Bronchial epithelial cell (primary cell): ENCODE data around the gene CCM2L. TPM values are rescaled to one million over a fixed set of nuclear protein-coding genes. Genes with fewer than 3 reads are reported as not detected.

ENCODE experiments used
- DNase-seq: peaks from one replicate; pipeline ENCODE4 v3.0.0-alpha.2; 2010; ENCODE audit warnings: low read depth
- FAIRE-seq: peaks from 2 replicates; lab custom pipeline; 2011; peaks lifted over from hg19 to GRCh38; lab: Jason Lieb, UNC
- H3K27me3 ChIP-seq: 2 replicates; pipeline ENCODE4 v1.5.1; 2011; ENCODE audit warnings: low read length; ENCODE audit not compliant: control insufficient read depth, insufficient read depth
- H3K36me3 ChIP-seq: 2 replicates; pipeline ENCODE4 v1.5.1; 2011; ENCODE audit warnings: low read length; ENCODE audit not compliant: control insufficient read depth, insufficient read depth
- H3K4me3 ChIP-seq: 2 replicates; pipeline ENCODE4 v1.5.1; 2011; ENCODE audit warnings: mild to moderate bottlenecking, low read depth, low read length, control low read depth
- total RNA-seq: library from RNA; depleted of rRNA; stranded (reverse); fragments of >200 nt; gene quantifications from 2 replicates; pipeline ENCODE4 v1.2.1, GENCODE V29; 2014
- TF ChIP-seq, protein P1 (sequence below): IDR thresholded peaks from 2 replicates; pipeline ENCODE4 v1.5.1; 2011; ENCODE audit warnings: mild to moderate bottlenecking, moderate library complexity, low read length, control low read depth, inconsistent platforms; ENCODE audit not compliant: insufficient read depth, severe bottlenecking

The CCM2L gene
- total RNA-seq, 1 donor from 2014 or later, result not detected

DNA sequence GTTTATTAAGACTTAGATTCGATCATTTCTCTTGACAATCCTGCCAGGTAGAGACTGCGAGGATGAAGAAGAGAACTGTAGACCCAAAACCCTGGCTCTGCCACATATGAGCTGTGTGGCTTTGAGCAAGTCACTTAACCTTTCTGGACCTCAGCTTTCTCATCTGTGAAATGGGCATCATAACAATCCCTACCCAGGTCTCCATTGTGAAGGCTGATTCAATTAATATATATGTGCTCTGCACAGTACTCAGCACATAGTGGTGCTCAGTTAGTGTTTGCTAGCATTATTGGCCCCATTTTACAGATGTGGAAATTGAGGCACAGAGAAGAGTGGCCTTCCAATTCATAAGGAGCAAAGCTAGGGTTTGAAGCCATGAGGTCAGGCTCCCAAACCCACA, 34.4 kb upstream of the CCM2L start:
- DNase-seq, result no peak
- peaks cover 6% of the 10 kb centered on the region for H3K27me3 ChIP-seq
- H3K4me3 ChIP-seq, result no peak overlapping the region
- TF ChIP-seq, protein P1, sequence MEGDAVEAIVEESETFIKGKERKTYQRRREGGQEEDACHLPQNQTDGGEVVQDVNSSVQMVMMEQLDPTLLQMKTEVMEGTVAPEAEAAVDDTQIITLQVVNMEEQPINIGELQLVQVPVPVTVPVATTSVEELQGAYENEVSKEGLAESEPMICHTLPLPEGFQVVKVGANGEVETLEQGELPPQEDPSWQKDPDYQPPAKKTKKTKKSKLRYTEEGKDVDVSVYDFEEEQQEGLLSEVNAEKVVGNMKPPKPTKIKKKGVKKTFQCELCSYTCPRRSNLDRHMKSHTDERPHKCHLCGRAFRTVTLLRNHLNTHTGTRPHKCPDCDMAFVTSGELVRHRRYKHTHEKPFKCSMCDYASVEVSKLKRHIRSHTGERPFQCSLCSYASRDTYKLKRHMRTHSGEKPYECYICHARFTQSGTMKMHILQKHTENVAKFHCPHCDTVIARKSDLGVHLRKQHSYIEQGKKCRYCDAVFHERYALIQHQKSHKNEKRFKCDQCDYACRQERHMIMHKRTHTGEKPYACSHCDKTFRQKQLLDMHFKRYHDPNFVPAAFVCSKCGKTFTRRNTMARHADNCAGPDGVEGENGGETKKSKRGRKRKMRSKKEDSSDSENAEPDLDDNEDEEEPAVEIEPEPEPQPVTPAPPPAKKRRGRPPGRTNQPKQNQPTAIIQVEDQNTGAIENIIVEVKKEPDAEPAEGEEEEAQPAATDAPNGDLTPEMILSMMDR, result no peak
- H3K36me3 ChIP-seq, result no peaks in the 10 kb centered on the region
- FAIRE-seq, result no peak

DNA sequence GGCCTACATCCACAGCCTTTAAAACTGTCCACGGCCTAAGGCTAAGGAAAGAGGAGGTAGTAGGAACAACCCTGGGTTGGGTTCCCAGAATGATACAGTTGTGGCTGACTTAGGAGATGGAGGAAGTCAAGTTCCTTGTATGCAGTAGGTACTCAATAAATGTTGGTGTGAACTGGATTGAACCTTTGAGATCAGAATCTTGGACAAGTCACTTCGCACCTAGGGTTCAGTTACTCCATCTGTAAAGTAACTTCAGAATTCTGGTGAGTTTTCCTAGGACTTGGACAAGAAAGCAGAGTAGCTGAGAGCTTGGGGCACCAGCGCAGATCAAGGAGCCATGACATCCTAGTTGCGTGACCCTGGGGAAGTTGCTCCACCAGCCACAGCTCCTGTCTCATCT, 33.2 kb upstream of the CCM2L start:
- TF ChIP-seq, protein P1, result no peak
- DNase-seq, result no peak
- no peak for FAIRE-seq
- H3K27me3 ChIP-seq, result peaks cover 6% of the 10 kb centered on the region
- no peaks in the 10 kb centered on the region for H3K36me3 ChIP-seq
- H3K4me3 ChIP-seq, result no peak overlapping the region

DNA sequence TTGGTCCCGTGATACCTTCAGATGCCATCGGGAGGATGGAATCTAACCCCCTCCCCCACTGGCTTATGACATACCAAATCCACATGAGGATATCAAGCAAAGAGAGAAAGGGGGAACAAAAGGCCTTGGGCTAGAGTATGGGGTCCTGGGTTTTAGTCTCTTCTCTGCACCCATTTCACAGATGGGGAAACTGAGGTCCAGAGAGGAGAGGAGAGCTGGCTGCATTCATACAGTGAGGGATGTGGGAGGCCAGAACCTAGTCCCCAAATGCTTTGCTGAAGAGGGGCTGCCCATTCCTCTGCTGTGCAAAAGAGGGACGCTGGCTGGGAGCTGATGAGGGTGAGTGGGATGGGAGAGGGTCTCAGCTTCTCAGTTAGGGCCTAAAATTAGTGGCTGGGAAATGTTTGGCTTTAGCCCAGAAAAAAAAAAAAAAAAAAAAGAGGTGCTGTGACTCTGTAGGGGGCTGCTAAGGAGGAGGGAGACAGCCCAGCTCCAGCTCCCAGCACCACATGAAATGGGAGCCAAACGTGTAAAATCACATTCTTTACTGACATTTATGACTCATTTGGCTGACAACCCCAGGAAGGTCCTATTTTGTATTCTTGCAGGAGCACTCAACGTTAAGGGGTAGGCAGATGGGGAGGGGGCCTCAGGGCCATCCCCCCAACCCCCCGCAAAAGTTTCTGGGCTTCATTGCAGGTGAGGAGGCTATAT, 30.4 kb upstream of the CCM2L start:
- H3K4me3 ChIP-seq, result no peak overlapping the region
- peaks cover 6% of the 10 kb centered on the region for H3K27me3 ChIP-seq
- H3K36me3 ChIP-seq, result no peaks in the 10 kb centered on the region
- FAIRE-seq (no peak), DNase-seq (peak; percentile 14)
- TF ChIP-seq, protein P1, result no peak

DNA sequence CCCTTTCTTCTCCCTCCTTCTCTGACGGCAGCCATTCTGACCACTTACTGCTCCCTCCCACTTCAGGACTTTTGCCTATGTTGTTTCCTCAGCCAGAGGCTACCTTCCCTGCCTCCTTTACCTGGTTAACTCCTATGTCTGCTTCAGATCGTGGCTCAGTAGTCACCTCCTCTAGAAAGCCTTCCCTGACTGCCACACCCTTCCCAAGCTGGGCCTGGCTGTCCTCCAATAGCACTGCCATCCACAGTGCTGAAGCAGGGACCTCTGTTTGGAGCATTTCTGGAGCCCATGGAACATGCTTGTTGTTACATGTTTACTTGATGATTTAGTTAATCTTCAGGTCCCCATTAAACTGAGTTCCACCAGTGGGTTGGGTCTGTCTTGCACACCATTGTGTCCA, 28.5 kb upstream of the CCM2L start:
- DNase-seq (no peak), FAIRE-seq (no peak)
- Histone ChIP-seq H3K36me3 (no peaks in the 10 kb centered on the region), H3K27me3 (peaks cover 5% of the 10 kb centered on the region), H3K4me3 (no peak overlapping the region)
- TF ChIP-seq, protein P1, result no peak

DNA sequence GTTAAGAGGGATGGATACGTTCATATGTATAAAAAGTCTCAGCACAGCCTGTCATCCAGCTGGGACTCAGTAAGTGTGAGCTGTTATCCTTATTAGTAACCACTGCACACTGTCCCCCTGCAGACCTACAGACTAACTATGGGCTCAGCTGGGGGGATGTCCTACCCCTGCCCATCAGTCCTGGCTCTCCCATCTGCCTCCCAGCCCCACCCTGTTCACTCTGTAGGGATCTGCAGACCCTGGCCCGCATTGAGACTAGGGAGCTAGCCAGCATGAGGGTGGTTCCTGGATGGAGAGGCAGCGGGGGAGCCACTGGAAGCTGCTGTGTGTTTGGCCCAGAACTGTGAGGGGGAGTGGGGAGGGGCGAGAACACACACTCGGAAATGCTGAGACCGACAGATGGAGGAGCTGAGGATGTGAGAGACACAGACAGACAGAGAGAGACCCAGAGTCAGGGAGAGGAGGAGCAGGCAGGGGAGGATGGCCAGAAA, 25.2 kb upstream of the CCM2L start:
- FAIRE-seq (no peak), DNase-seq (no peak)
- peaks cover 2% of the 10 kb centered on the region for H3K27me3 ChIP-seq
- no peak overlapping the region for H3K4me3 ChIP-seq
- H3K36me3 ChIP-seq, result no peaks in the 10 kb centered on the region
- TF ChIP-seq, protein P1, result no peak

DNA sequence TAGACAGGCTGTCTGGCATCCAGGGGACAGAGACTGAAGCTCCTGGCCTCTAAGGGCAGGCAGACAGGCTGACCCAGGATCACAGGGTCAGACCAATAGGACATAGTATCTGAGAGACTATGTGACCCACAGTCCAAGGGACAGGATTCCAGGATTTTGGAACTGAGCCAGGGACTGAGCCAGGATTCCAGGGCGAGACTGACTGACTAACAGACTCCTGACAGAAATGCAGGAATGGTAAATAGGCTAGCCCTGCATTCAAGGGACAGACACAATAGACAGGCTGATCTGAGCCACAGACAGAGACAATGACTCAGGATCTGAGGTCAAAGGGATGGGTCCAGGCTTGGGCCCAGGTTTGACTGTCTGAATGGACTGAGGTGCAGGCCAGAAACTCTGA, 22.5 kb upstream of the CCM2L start:
- FAIRE-seq (peak; percentile 87), DNase-seq (peak; percentile 79)
- TF ChIP-seq, protein P1, result no peak
- Histone ChIP-seq H3K4me3 (no peak overlapping the region), H3K27me3 (peaks cover 2% of the 10 kb centered on the region), H3K36me3 (no peaks in the 10 kb centered on the region)
